UCSD-AML1 (cell line): Measurements from ENCODE around the gene PLA2R1.
A peak's percentile ranks its signal among the peaks of the same experiment; 100 is the strongest.
"Not testable (repeated sequence)": the region's sequence is repeated elsewhere in the genome, so short reads cannot be mapped to it uniquely, and the experiment has no call there.

Experiments used
- DNase-seq: peaks from one replicate; lab custom pipeline; 2025; ENCODE audit not compliant: unreplicated experiment; lab: John Stamatoyannopoulos, UW

Gene PLA2R1

DNA sequence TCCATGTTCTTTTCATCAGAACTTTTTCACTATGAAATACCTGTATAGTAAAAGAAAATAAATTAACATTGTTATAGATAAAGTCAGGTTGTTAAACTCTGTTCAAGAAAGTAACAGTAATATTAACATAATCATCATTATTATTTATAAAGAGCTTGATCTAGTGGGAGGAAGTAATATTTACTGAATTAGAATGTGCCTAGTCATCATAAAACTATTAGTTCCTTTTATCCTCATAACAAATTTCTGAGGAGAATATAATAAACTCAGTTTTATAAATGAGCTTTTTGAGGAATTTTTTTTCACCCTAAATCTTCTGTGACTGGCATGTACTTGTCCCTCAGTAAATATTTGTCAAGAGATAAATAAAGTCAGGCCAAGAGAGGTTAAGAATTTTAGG, 78.4 kb downstream of the PLA2R1 start:
- DNase-seq, result no peak

GRCh38 chr2:159982842-159983785, 79.3 kb downstream of the PLA2R1 start:
- no peak for DNase-seq

DNA sequence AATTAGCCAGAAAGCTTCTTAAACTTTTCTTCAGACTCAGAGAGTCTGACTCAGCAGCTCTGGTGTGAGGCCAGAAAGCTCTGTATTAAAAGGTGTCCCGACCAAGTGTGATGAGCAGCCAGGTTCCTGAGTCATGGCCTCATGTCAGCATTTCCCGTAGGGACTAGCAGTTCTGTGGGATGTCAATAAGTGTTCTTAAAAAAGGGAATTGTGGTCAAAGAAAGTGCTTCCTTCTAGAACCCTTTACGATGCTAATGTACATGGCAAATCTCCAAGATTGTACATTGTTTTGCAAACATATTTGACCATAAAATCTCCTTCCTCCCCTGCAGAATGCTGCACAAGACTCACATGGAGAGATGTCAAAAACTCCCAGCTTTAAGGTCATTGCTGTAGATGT, 80.1 kb downstream of the PLA2R1 start:
- DNase-seq, result no peak

- DNase-seq, result no peak
These were observed 85.8 kb downstream of the PLA2R1 start for GRCh38 chr2:159976527-159977160.

GRCh38 chr2:159973325-159973724, 89.1 kb downstream of the PLA2R1 start:
- DNase-seq, result no peak

DNA sequence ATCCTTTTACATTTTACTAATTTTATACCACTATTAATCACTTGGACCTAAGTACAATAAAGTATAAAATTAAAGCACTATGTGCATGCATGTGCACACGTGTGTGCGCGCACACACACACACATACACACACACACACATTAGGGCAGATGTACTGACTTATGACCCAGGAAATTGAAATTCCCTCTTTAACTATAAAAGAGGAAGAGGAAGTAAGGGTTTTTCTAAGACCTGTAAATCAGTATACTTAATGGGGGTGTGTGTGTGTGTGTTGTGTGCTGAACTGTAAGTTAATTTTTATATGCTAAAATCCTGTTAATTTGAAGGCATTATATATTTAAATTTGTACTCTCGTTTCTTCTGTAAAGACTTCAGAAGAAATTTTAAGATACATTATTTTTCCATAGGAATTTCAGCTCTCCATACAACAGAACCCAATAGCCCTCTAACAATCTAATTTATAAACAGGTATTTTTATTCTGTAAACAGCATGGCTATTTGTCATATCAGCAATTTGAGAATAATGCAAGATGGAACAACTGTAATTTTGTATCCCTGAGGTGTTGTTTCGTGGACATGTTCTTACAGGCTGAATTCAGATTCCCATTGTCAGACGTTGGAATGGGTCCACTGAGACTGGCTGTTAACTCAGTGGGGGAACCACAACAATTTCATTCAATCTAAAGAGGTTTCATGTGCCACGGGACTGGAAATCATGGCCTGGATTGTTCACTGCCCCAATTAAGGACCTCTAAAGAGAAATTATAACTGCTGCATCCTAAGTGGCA, 90.9 kb downstream of the PLA2R1 start:
- no peak for DNase-seq

DNA sequence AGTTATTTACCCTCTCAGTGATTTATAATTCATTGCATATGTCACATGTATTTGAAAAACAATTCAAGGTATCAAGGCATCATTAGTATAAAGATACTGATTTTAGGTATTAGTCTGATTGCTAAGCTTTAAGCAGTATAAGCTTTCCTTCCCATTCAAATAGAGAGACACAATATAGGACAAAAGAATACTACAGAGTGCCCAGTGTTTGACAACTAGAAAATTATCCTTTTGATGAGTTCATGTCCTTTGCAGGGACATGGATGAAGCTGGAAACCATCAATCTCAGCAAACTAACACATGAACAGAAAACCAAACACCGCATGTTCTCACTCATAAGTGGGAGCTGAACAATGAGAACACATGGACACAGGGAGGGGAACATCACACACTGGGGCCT, 91.9 kb downstream of the PLA2R1 start:
- DNase-seq, result not testable (repeated sequence)

GRCh38 chr2:159968279-159968900, 94.0 kb downstream of the PLA2R1 start:
- peak; percentile 11 for DNase-seq

- no peak for DNase-seq
These were observed 98.7 kb downstream of the PLA2R1 start for GRCh38 chr2:159963700-159964099.

- not testable (repeated sequence) for DNase-seq
These were observed 99.9 kb downstream of the PLA2R1 start for GRCh38 chr2:159962513-159962912.

DNA sequence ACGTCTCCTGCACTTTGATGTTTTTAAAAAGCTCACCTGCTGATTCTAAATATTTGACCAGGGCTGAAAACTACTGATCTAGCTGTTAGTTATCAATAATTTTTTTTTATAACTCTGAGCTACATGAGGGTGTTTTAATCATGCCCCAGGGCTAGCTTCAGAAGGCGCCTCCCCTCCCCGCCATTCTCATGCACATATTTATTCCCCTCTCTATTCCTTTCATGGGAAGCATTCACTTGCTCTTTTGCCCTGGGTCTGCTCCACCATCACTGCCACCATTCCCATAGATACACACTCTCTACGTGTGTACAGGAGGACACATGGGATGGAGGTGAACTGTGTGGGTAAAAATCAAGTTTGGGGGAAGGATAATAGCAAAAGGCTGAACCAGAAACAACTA, 101.0 kb downstream of the PLA2R1 start:
- DNase-seq, result no peak

DNA sequence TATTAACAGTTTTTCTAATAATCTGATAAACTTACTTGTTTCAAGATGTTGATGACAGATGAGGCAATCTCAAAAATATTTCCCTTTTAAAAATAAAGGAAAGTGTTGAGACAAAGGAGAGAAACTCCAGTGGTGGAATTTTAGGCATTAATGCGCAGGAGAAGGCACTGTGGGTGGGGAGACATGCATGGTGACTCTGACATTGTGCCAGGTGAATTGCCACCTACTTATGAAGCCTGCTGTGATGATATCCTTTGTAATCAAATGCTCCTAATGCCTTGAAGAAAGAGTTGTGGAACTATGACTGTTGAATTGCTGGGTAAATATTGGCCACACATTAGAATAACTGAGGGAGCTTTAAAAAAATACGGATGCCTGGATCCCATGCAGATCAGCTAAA, 101.4 kb downstream of the PLA2R1 start:
- no peak for DNase-seq

GRCh38 chr2:159960414-159960813, 102.0 kb downstream of the PLA2R1 start:
- DNase-seq, result no peak

- no peak for DNase-seq
These were observed 103.3 kb downstream of the PLA2R1 start for GRCh38 chr2:159959136-159959535.

- DNase-seq, result no peak
These were observed 109.1 kb downstream of the PLA2R1 start for GRCh38 chr2:159953136-159953823.

GRCh38 chr2:159946326-159946999, 116.0 kb downstream of the PLA2R1 start:
- DNase-seq, result no peak

DNA sequence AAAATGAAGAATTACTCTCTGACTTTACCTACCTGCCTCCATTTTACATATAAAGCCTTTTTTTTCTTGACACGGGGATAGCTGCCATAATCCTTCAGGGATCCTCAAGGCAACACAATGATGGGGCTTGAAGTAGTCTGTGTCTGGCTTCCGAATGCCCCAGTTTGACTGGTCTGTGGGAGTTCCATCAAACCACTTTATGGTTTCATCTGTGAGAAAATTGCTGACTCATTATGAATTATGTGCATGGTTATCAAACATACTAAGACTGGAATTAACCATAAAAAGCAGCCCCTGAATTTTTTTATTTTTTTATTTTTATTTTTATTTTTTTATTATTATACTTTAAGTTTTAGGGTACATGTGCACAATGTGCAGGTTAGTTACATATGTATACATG, 117.5 kb downstream of the PLA2R1 start:
- no peak for DNase-seq

DNA sequence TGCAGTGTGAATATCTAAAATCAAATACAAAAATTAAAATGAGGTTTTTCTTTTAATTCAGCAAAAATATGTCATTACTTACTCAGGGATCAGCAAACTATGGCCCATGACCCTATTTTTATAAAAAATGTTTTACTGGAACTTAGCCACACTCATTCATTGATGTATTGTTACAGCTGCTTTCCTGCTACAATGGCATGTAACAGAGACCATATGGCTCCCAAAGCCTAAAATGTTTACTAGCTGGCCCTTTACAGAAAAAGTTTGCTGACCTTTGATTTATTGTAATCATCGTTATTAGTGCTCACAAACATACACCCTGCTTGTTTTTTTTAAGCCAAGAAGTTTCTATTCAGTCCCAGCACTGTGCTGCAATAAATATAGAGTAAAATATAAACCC, 120.3 kb downstream of the PLA2R1 start:
- no peak for DNase-seq

GRCh38 chr2:159941729-159942128, 120.7 kb downstream of the PLA2R1 start:
- DNase-seq, result no peak

DNA sequence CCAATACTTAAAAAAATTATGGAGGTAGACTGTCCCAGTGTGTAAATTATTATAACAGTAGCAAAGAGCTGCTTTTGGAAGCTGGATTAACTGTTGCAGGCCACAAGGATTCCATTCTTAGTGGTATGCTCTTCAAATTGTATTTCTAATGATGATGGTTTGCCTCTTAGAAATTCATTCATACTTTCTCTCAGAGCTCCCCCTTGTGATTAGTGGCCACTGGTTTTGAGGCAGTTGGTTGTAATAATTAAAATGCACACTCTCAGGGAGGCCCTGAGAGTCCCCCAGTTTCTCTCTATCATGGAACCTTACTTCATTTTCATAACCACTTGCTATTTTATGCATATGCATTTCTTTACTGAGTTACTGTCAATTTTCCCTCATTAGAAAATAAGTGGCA, 122.5 kb downstream of the PLA2R1 start:
- no peak for DNase-seq
